NCI-H2081 (cell line): ENCODE measurements around the gene ERMP1.
"Not testable (repeated sequence)": the region's sequence is repeated elsewhere in the genome, so short reads cannot be mapped to it uniquely, and the experiment has no call there.

Experiments used
- DNase-seq, 2 experiments: peaks; one replicate each; lab custom pipeline; 2025; lab: John Stamatoyannopoulos, UW

ERMP1 gene

DNA sequence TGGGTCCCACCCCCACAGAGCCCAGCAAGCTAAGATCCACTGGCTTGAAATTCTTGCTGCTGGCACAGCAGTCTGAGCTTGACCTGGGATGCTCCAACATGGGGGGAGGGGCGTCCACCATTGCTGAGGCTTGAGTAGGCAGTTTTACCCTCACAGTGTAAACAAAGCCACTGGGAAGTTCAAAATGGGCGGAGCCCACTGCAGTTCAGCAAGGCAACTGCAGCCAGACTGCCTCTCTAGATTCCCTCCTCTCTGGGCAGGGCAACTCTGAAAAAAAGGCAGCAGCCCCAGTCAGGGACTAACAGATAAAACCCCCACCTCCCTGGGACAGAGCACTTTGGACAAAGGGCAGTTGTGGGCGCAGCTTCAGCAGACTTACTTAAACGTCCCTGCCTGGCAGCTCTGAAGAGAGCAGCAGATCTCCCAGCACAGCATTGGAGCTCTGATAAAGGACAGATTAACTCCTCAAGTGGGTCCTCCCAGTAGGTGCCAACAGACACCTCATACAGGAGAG is 53.2 kb downstream of the ERMP1 start:
- DNase-seq, result not testable (repeated sequence)

DNA sequence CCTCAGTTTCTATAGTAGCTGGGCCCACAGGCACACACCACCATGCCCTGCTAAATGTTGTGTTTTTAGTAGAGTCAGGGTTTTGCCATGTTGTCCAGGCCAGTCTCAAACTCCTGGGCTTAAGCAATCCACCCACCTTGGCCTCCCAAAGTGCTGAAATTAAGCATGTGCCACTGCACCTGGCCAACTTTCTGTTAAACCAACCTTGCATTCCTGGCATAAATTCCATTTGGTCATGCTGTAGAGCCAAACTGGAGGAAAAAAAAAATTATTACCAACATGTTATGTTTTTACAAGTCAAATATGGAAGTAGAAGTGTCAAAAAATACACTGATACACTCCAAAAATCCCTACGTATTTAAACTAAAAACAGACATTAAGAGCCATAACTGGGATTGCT is 54.1 kb downstream of the ERMP1 start:
- no peak for DNase-seq

DNA sequence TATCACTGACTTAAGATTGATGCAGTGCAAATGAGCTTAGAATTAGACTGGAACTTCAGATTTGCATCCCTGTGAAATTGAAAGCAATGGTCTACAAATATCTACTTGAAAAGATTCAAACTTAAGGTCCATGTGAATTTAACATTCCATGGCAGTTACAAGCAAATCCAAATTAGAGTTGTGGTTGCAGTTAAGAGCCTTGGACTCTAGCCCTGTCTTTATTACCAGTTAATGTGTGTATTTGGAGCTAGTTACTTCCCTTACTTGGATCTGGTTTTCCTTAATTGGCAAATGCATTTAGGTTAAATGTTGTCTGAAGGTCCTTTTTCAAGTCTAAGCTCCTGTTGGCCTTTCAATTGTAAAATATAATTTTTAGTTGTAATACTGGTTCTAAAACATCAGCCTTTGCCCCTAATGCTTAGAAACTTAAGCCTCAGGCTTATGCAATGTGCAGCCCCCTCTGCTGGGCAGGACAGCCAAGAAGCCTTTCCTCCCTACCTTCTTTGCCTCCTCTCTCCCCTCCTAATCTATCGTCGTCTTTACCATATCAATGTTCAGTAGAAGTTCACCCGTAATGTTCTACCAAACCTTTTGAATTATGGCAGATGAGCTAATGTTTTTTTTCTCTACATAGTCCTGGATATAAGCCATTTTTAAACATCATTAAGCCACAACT is 59.5 kb downstream of the ERMP1 start:
- DNase-seq, result no peak

GRCh38 chr9:5767968-5768932 is 64.7 kb downstream of the ERMP1 start:
- DNase-seq, result no peak

DNA sequence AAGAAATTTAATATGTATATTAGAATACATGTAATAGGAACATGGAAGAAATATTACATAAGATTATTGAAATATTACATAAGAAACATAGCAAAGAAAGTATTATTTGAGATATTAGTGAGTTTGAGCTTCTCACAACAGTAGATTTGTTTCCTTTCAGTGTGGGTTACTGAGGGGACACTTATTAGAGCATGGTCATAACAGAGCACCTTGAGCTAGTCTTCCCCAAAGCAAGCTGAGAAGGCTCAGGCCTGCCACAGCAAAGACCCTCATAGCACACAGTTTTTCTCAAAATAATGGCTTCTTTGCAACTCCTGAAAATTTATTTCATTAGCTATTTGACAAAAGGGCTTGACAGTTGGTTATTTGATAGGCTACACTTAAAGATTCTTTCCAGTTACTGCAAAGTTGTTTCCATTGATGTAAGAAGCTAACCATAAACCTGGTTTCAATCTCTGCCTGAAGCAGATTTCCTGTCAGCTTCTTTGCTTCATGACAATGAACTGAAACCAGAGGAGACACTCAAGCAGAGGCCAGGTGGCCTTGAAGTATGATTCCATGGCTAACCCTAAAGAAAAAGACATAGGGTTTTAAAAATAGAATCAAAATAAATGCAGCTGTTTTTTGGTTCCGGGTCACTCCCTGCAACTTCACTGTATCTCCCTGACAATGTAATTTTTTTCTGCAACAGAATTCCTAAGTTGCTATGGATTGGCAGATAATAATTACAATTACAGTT is 68.6 kb downstream of the ERMP1 start:
- DNase-seq, result no peak

GRCh38 chr9:5762421-5762820 is 70.5 kb downstream of the ERMP1 start:
- DNase-seq, result no peak

DNA sequence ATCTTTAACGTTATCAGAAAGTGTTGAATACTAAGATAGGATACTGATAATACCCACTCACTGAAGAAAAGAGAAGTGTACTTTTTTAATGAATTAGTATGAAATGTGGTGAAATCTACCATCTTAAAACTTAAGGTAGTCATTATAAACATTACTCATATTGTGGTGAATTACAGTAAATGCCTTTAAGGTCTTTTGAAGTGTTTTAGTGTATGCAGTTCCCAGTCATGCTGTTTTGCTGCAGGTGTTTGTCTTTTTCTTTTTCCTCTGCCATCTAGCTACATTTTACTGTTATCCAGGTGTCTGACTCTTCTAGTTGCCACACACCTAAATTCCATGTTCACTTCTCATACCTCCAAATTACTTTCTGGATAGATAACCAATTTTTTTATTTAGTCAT is 72.6 kb downstream of the ERMP1 start:
- DNase-seq, result no peak

DNA sequence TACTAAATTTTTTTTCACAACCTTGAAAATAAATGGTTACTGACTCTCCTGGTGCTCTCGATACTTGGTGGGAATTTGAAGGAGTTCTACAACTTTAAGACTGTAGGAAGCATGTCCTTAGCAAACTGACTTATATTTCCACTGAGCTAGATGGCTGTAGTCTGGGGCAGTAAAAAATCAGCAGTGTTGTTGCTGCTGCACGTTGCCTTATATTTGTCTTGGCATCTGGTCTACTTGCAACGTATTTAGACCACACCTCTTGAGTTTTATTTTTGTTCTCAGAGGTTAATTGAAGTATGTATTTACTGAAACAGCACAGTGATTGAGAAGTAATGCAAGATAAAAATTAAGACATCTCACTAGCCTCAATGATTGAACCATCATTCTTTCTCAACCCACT is 76.3 kb downstream of the ERMP1 start:
- no peak for DNase-seq

GRCh38 chr9:5750569-5750968 is 82.3 kb downstream of the ERMP1 start:
- DNase-seq, result no peak

GRCh38 chr9:5749306-5749705 is 83.6 kb downstream of the ERMP1 start:
- DNase-seq, result no peak

- DNase-seq, result no peak
These were observed 84.5 kb downstream of the ERMP1 start for GRCh38 chr9:5748438-5748837.

DNA sequence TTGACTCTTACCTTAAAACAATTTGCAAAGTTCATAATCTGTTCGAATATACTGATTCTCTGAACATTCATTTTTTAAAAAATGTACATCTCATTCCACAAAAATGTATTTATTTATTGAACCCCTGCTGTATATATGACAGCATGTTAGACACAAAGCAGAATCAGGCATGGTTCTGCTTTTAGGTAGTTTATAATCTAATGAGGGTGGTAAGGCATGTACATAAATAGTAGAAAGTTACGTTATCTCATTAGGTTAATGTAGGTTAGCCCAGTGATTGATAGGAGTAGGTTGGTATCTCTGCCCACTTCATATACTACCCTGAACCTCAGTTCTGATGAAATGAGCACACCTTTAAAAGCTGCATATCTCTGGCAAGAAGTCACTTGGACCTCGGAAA is 89.8 kb downstream of the ERMP1 start:
- no peak for DNase-seq

DNA sequence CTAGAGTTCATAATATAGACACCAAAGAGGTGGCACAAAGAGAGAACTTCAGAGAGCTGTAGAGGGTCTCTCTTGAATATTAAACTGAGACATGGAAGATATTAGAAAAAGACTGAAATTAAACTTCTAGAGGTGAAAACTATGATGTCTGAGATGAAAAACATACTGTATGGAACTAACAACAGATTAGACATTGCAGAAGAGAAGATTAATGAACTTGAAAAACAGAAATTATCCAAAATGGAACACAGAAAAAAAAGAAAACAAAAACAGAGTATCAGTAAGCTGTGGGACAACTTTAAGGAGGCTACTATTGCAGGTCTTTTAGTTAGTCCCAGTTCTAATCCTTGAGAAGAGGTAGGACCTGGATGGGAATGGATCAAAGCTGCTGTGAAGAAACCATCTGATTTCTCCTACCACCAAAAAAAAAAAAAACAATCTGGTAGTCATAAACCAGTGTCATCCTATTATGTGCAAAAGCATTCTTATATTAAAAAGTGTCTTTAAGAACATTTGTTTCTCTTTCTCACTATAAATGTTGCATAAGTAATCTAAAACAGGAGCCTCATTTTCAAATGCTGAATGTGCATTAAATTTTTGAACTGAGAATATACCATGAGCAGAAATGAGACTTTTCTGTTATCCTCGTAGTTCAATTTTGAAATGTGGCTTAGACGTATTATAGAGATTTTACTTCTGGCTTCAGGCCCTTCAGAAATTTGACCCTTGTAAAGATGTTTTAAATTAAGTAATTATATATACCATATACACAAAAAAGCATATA is 96.2 kb downstream of the ERMP1 start:
- no peak for DNase-seq

GRCh38 chr9:5735072-5735471 is 97.8 kb downstream of the ERMP1 start:
- no peak for DNase-seq
